Left lobe of liver (tissue), 2 donors: ENCODE data around the gene FMO2. TPM values are rescaled to one million over a fixed set of nuclear protein-coding genes. Genes with fewer than 3 reads are reported as not detected.

Experiments
- ATAC-seq: fragments of 200-7000 bp; cut with Tn5 transposase; one replicate; pipeline ENCODE4 v1.9.1; 2020; ENCODE audit warnings: mild to moderate bottlenecking, moderate library complexity
- DNase-seq: peaks from one replicate; pipeline ENCODE4 v3.0.0-alpha.2; 2020; ENCODE audit warnings: low spot score
- total RNA-seq: library from RNA; stranded (reverse); gene quantifications from one replicate; pipeline ENCODE4 v1.2.1, GENCODE V29; 2021
- donor health status: DM: no; HTN: no; CAD: no; lungs with moderate emphysema.
- donor health status: DM: no; HTN: yes; CAD: no.

Gene FMO2
- total RNA-seq, 1 donor from 2014 or later = 8.1 TPM

- ATAC-seq = no peak
- no peak for DNase-seq
Observed at GRCh38 chr1:171174560-171175294, 10.4 kb upstream of the FMO2 start.

GRCh38 chr1:171177261-171177660 lies 7.8 kb upstream of the FMO2 start:
- ATAC-seq = peak; percentile 80

GRCh38 chr1:171179318-171180227 lies 5.5 kb upstream of the FMO2 start:
- no peak for DNase-seq
- ATAC-seq = no peak

More at GRCh38 chr1:171177261-171177660, 7.8 kb upstream of the FMO2 start:
- no peak for DNase-seq

GRCh38 chr1:171180670-171181069 lies 4.4 kb upstream of the FMO2 start:
- ATAC-seq (no peak), DNase-seq (no peak)

GRCh38 chr1:171188388-171189266 lies 3.5 kb downstream of the FMO2 start:
- DNase-seq (peak; percentile 57), ATAC-seq (peak; percentile 96)

- ATAC-seq (peak; percentile 29), DNase-seq (no peak)
Observed at GRCh38 chr1:171191992-171192391, 6.9 kb downstream of the FMO2 start.

GRCh38 chr1:171195767-171196166 lies 10.7 kb downstream of the FMO2 start:
- ATAC-seq (peak; percentile 73), DNase-seq (no peak)

GRCh38 chr1:171196351-171196750 lies 11.3 kb downstream of the FMO2 start:
- ATAC-seq (no peak), DNase-seq (no peak)

GRCh38 chr1:171198081-171198480 lies 13.0 kb downstream of the FMO2 start:
- ATAC-seq (no peak), DNase-seq (no peak)

- no peak for DNase-seq
- no peak for ATAC-seq
Observed at GRCh38 chr1:171204296-171204695, 19.2 kb downstream of the FMO2 start.

- no peak for ATAC-seq
- no peak for DNase-seq
Observed at GRCh38 chr1:171206204-171206977, 21.3 kb downstream of the FMO2 start.

- ATAC-seq = no peak
- no peak for DNase-seq
Observed at GRCh38 chr1:171206978-171207355, 21.9 kb downstream of the FMO2 start.

GRCh38 chr1:171207377-171207776 lies 22.3 kb downstream of the FMO2 start:
- DNase-seq (no peak), ATAC-seq (peak; percentile 69)

GRCh38 chr1:171210355-171210754 lies 25.3 kb downstream of the FMO2 start:
- no peak for DNase-seq
- ATAC-seq = peak; percentile 83

GRCh38 chr1:171212607-171213351 lies 27.7 kb downstream of the FMO2 start:
- DNase-seq = no peak
- ATAC-seq = no peak

GRCh38 chr1:171213559-171214454 lies 28.7 kb downstream of the FMO2 start:
- DNase-seq = no peak
- peak; percentile 50 for ATAC-seq

- ATAC-seq = no peak
Observed at GRCh38 chr1:171217658-171218443, 32.8 kb downstream of the FMO2 start.

GRCh38 chr1:171218661-171219060 lies 33.6 kb downstream of the FMO2 start:
- ATAC-seq = no peak
- DNase-seq = no peak

More at GRCh38 chr1:171217658-171218443, 32.8 kb downstream of the FMO2 start:
- DNase-seq = no peak
